Panc1 (cell line): Measurements from ENCODE around the gene MLKL.

Experiments
- POLR2AphosphoS5 ChIP-seq: IDR thresholded peaks from 2 replicates; pipeline ENCODE4 v1.6.1; 2012; ENCODE audit warnings: mild to moderate bottlenecking, low read depth, low read length, moderate library complexity
- SIN3A ChIP-seq: IDR thresholded peaks from 2 replicates; pipeline ENCODE4 v1.6.1; 2012; ENCODE audit warnings: low read depth, mild to moderate bottlenecking, low read length, moderate library complexity, borderline replicate concordance; ENCODE audit not compliant: insufficient read depth
- TCF7L2 ChIP-seq: IDR thresholded peaks from 2 replicates; pipeline ENCODE4 v1.6.1; 2011; ENCODE audit warnings: mild to moderate bottlenecking, low read depth, low read length, inconsistent platforms
- TF ChIP-seq, protein P1 (sequence below), 2 experiments: IDR thresholded peaks; 2 replicates each; pipeline ENCODE4 v1.6.1; 2011 to 2012; ENCODE audit warnings: low read depth in 2 of 2, control low read depth in 1 of 2, low read length in 1 of 2, mild to moderate bottlenecking in 1 of 2, moderate library complexity in 1 of 2; ENCODE audit not compliant: insufficient read depth in 1 of 2
- TF ChIP-seq, protein P2 (sequence below): fragments of 450-650 bp; IDR thresholded peaks from 2 replicates; pipeline ENCODE4 v1.5.1; 2017; ENCODE audit warnings: mild to moderate bottlenecking

DNA sequence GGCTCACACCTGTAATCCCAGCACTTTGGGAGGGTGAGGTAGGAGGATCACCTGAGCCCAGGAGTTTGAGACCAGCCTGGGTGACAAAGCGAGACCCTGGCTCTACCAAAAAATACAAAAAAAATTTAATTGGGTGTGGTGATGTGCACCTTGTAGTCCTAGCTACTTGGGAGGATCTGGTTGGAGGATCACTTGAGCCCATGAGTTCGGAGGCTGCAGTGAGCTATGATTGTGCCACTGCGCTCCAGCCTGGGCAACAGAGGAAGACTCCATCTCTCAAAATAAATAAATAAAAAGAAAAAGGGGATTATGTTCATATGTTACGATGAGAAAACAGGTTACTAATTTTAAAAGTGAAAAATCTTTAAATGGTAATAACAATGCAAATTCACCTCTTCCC is 996 bp downstream of the MLKL start:
- TF ChIP-seq, protein P1, sequence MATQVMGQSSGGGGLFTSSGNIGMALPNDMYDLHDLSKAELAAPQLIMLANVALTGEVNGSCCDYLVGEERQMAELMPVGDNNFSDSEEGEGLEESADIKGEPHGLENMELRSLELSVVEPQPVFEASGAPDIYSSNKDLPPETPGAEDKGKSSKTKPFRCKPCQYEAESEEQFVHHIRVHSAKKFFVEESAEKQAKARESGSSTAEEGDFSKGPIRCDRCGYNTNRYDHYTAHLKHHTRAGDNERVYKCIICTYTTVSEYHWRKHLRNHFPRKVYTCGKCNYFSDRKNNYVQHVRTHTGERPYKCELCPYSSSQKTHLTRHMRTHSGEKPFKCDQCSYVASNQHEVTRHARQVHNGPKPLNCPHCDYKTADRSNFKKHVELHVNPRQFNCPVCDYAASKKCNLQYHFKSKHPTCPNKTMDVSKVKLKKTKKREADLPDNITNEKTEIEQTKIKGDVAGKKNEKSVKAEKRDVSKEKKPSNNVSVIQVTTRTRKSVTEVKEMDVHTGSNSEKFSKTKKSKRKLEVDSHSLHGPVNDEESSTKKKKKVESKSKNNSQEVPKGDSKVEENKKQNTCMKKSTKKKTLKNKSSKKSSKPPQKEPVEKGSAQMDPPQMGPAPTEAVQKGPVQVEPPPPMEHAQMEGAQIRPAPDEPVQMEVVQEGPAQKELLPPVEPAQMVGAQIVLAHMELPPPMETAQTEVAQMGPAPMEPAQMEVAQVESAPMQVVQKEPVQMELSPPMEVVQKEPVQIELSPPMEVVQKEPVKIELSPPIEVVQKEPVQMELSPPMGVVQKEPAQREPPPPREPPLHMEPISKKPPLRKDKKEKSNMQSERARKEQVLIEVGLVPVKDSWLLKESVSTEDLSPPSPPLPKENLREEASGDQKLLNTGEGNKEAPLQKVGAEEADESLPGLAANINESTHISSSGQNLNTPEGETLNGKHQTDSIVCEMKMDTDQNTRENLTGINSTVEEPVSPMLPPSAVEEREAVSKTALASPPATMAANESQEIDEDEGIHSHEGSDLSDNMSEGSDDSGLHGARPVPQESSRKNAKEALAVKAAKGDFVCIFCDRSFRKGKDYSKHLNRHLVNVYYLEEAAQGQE (IDR thresholded peaks at IDR 0.05; ENCODE audit: insufficient read depth in 1 of 2, low read depth in 2 of 2, low read length in 1 of 2), result no peak
- TF ChIP-seq, protein P2, sequence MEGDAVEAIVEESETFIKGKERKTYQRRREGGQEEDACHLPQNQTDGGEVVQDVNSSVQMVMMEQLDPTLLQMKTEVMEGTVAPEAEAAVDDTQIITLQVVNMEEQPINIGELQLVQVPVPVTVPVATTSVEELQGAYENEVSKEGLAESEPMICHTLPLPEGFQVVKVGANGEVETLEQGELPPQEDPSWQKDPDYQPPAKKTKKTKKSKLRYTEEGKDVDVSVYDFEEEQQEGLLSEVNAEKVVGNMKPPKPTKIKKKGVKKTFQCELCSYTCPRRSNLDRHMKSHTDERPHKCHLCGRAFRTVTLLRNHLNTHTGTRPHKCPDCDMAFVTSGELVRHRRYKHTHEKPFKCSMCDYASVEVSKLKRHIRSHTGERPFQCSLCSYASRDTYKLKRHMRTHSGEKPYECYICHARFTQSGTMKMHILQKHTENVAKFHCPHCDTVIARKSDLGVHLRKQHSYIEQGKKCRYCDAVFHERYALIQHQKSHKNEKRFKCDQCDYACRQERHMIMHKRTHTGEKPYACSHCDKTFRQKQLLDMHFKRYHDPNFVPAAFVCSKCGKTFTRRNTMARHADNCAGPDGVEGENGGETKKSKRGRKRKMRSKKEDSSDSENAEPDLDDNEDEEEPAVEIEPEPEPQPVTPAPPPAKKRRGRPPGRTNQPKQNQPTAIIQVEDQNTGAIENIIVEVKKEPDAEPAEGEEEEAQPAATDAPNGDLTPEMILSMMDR, result no peak
- TF ChIP-seq SIN3A, result no peak
- no peak for TF ChIP-seq POLR2AphosphoS5
- no peak for TF ChIP-seq TCF7L2
